HepG2 (cell line): Measurements from ENCODE around the gene RPTOR. TPM values are rescaled to one million over a fixed set of nuclear protein-coding genes. Genes with fewer than 3 reads are reported as not detected.

Experiments
- ATAC-seq: fragments of 200-7000 bp; cut with Tn5 transposase; 3 replicates; pipeline ENCODE4 v1.9.1; 2020; ENCODE audit warnings: mild to moderate bottlenecking, moderate library complexity
- BruUV-seq: library from RNA; stranded (reverse); fragments of 400-500 nt; replicated peaks from 2 replicates; lab custom pipeline; 2021; lab: Mats Ljungman, UMichigan
- CTCF ChIA-PET: fragments of 300-600 bp; formaldehyde crosslinking; extraction: SDS; loops from one replicate; lab custom pipeline; 2021; ENCODE audit warnings: low total read pairs, inconsistent platforms, low intra/inter-chr PET ratio; lab: Yijun Ruan, JAX
- POLR2A ChIA-PET: fragments of 350-600 bp; sonication (Branson Sonifier 250); formaldehyde crosslinking; loops from one replicate; lab custom pipeline; 2020; ENCODE audit warnings: antibody characterized with exemption, inconsistent platforms; lab: Yijun Ruan, JAX
- DNase-seq: peaks from one replicate; pipeline ENCODE4 v3.0.0-alpha.2; 2015; ENCODE audit warnings: low spot score
- FAIRE-seq: peaks from 3 replicates; lab custom pipeline; 2011; peaks lifted over from hg19 to GRCh38; lab: Jason Lieb, UNC
- H2AFZ ChIP-seq: one replicate; pipeline ENCODE4 v1.6.1; 2011; ENCODE audit warnings: low read length, inconsistent platforms
- H3K27ac ChIP-seq: fragments of 300-600 bp; 3 replicates; pipeline ENCODE4 v1.8.0; 2011; ENCODE audit warnings: mixed run types, mild to moderate bottlenecking, mixed read lengths, low read length, inconsistent platforms; ENCODE audit not compliant: insufficient read depth; ENCODE audit errors: extremely low read length
- H3K27me3 ChIP-seq, 2 experiments: fragments of 200-600 bp in 1 of 2; 2 replicates in 1 of 2; 3 replicates in 1 of 2; pipeline versions ENCODE4 v1.6.0 to v1.8.0; 2011; ENCODE audit warnings: low read length in 2 of 2, mild to moderate bottlenecking in 2 of 2, moderate library complexity in 2 of 2, inconsistent platforms in 1 of 2; ENCODE audit not compliant: insufficient read depth in 2 of 2, control insufficient read depth in 1 of 2
- H3K36me3 ChIP-seq, 2 experiments: fragments of 200-600 bp in 1 of 2; replicated peaks in 1 of 2; 2 replicates in 1 of 2; 3 replicates in 1 of 2; pipeline versions ENCODE4 v1.5.1 to v1.8.0; 2011; ENCODE audit warnings: low read length in 2 of 2, inconsistent platforms in 1 of 2; ENCODE audit not compliant: insufficient read depth in 2 of 2, control insufficient read depth in 1 of 2
- H3K4me1 ChIP-seq: 2 replicates; pipeline ENCODE4 v1.5.1; 2012; ENCODE audit warnings: low read length, inconsistent platforms; ENCODE audit not compliant: insufficient read depth
- H3K4me2 ChIP-seq: 2 replicates; pipeline ENCODE4 v1.6.0; 2011; ENCODE audit warnings: low read depth, low read length, inconsistent platforms
- H3K4me3 ChIP-seq, 3 experiments: fragments of 200-600 bp in 1 of 3; sonication (generic), shearing (Covaris generic) in 1 of 3; replicated peaks in 1 of 3; 2 replicates each; pipeline ENCODE4 v1.5.1; 2011 to 2016; ENCODE audit warnings: low read length in 3 of 3, inconsistent platforms in 2 of 3, low read depth in 2 of 3, mild to moderate bottlenecking in 2 of 3, control low read depth in 1 of 3, mixed read lengths in 1 of 3; ENCODE audit not compliant: insufficient read depth in 1 of 3
- H3K79me2 ChIP-seq: one replicate; pipeline ENCODE4 v1.6.1; 2011; ENCODE audit warnings: low read length, inconsistent platforms; ENCODE audit not compliant: insufficient read depth
- H3K9ac ChIP-seq: 2 replicates; pipeline ENCODE4 v1.6.0; 2011; ENCODE audit warnings: mild to moderate bottlenecking, low read depth, low read length, inconsistent platforms; ENCODE audit not compliant: insufficient read depth
- H3K9me3 ChIP-seq: 2 replicates; pipeline ENCODE4 v1.5.1; 2012; ENCODE audit warnings: mild to moderate bottlenecking, low read length
- H4K20me1 ChIP-seq: 2 replicates; pipeline ENCODE4 v1.6.0; 2011; ENCODE audit warnings: inconsistent platforms, mild to moderate bottlenecking, low read length, moderate library complexity; ENCODE audit not compliant: insufficient read depth
- AHR ChIP-seq: IDR thresholded peaks from 2 replicates; pipeline ENCODE4 v1.6.1; 2018; ENCODE audit warnings: missing genetic modification reagents, missing compliant biosample characterization
- ATF6 ChIP-seq: sonication (generic); formaldehyde crosslinking; conservative IDR thresholded peaks from 2 replicates; pipeline ENCODE4 v1.4.0; 2020; ENCODE audit warnings: missing genetic modification reagents
- CENPT ChIP-seq: sonication (generic); formaldehyde crosslinking; IDR thresholded peaks from 2 replicates; pipeline ENCODE4 v1.8.0; 2022; ENCODE audit warnings: low read depth, mild to moderate bottlenecking, moderate library complexity, missing genetic modification reagents
- GFI1 ChIP-seq: sonication (generic); formaldehyde crosslinking; IDR thresholded peaks from 2 replicates; pipeline ENCODE4 v1.5.0; 2020; ENCODE audit warnings: missing genetic modification reagents, mild to moderate bottlenecking, borderline replicate concordance
- HIC2 ChIP-seq: sonication (generic); formaldehyde crosslinking; IDR thresholded peaks from 2 replicates; pipeline ENCODE4 v1.9.0; 2022; ENCODE audit warnings: low read depth, missing genetic modification reagents
- HOXA3 ChIP-seq: sonication (generic); formaldehyde crosslinking; IDR thresholded peaks from 2 replicates; pipeline ENCODE4 v1.5.0; 2020; ENCODE audit warnings: missing genetic modification reagents
- NR3C1 ChIP-seq: sonication (generic); formaldehyde crosslinking; IDR thresholded peaks from 2 replicates; pipeline ENCODE4 v1.4.0; 2020; ENCODE audit warnings: missing genetic modification reagents
- RBFOX2 ChIP-seq: fragments of 200-400 bp; formaldehyde crosslinking; IDR thresholded peaks from 2 replicates; pipeline ENCODE4 v1.6.1; 2017; ENCODE audit warnings: low read depth, mild to moderate bottlenecking, low read length
- SRF ChIP-seq: IDR thresholded peaks from 2 replicates; pipeline ENCODE4 v1.6.1; 2011; ENCODE audit warnings: mild to moderate bottlenecking, low read depth, low read length, moderate library complexity
- SRSF4 ChIP-seq: fragments of 200-400 bp; formaldehyde crosslinking; IDR thresholded peaks from one replicate; pipeline ENCODE4 v1.6.1; 2018; ENCODE audit warnings: mild to moderate bottlenecking, low read depth, low read length, moderate library complexity; ENCODE audit not compliant: poor library complexity, severe bottlenecking
- ZBTB1 ChIP-seq: sonication (generic); formaldehyde crosslinking; IDR thresholded peaks from 2 replicates; pipeline ENCODE4 v1.4.0; 2020; ENCODE audit warnings: missing genetic modification reagents, borderline replicate concordance
- ZBTB7A ChIP-seq: sonication (generic); formaldehyde crosslinking; IDR thresholded peaks from 2 replicates; pipeline ENCODE4 v1.8.0; 2022; ENCODE audit warnings: mild to moderate bottlenecking, missing genetic modification reagents
- ZNF207 ChIP-seq: fragments of 450-650 bp; IDR thresholded peaks from 2 replicates; pipeline ENCODE4 v1.6.1; 2016; ENCODE audit warnings: antibody characterized with exemption, borderline replicate concordance
- ZNF264 ChIP-seq: sonication (generic); formaldehyde crosslinking; IDR thresholded peaks from 2 replicates; pipeline ENCODE4 v1.4.0; 2020; ENCODE audit warnings: missing genetic modification reagents
- ZNF451 ChIP-seq: sonication (generic); formaldehyde crosslinking; IDR thresholded peaks from 2 replicates; pipeline ENCODE4 v1.5.0; 2020; ENCODE audit warnings: mild to moderate bottlenecking, missing genetic modification reagents
- ZNF460 ChIP-seq: sonication (generic); formaldehyde crosslinking; IDR thresholded peaks from 2 replicates; pipeline ENCODE4 v1.5.1; 2020; ENCODE audit warnings: missing genetic modification reagents, mild to moderate bottlenecking, borderline replicate concordance
- ZNF547 ChIP-seq: sonication (generic); formaldehyde crosslinking; IDR thresholded peaks from 2 replicates; pipeline ENCODE4 v1.5.1; 2020; ENCODE audit warnings: mild to moderate bottlenecking, missing genetic modification reagents
- ZNF660 ChIP-seq: sonication (generic); formaldehyde crosslinking; IDR thresholded peaks from 2 replicates; pipeline ENCODE4 v1.5.1; 2020; ENCODE audit warnings: mild to moderate bottlenecking, low read depth, missing genetic modification reagents, borderline replicate concordance
- ZNF749 ChIP-seq: sonication (generic); formaldehyde crosslinking; IDR thresholded peaks from 2 replicates; pipeline ENCODE4 v1.8.0; 2022; ENCODE audit warnings: mild to moderate bottlenecking, missing genetic modification reagents, moderate library complexity, borderline replicate concordance
- ZNF777 ChIP-seq: sonication (generic); formaldehyde crosslinking; IDR thresholded peaks from 2 replicates; pipeline ENCODE4 v1.4.0; 2020; ENCODE audit warnings: missing genetic modification reagents
- ZNF83 ChIP-seq: sonication (generic); formaldehyde crosslinking; IDR thresholded peaks from 2 replicates; pipeline ENCODE4 v1.4.0; 2020; ENCODE audit warnings: missing genetic modification reagents, mild to moderate bottlenecking, borderline replicate concordance
- WGBS: methylation state at CpG from one replicate; pipeline ENCODE4 v1.1.6; 2017; ENCODE audit warnings: low lambda C conversion rate; 5-methylcytosine and 5-hydroxymethylcytosine counted together
- in situ Hi-C: cut with HindIII; loops from 2 replicates; pipeline ENCODE4 v1.10.0; 2017; ENCODE audit warnings: low pct_unique_long_range_greater_than_20kb; ENCODE audit not compliant: extremely low pct_ligation_motif_present
- intact Hi-C: fragments of 100-400 bp; cut with micrococcal nuclease; formaldehyde crosslinking; loops from one replicate; pipeline ENCODE4 v1.10.0; 2022; ENCODE audit not compliant: unreplicated experiment
- polyA plus RNA-seq, 8 experiments: library from polyadenylated mRNA; depleted of rRNA in 3 of 8; stranded (reverse) in 7 of 8; unstranded in 1 of 8; fragments of >200 nt; fragmentation: Illumina TruSeq in 4 of 8; extraction: Trizol in 4 of 8; gene quantifications; 2 replicates each; pipeline versions ENCODE4 v1.2.1 to v1.2.3, GENCODE V29; 2011 to 2016; ENCODE audit warnings: low read depth in 4 of 8, missing spikeins in 1 of 8, mixed read lengths in 1 of 8; ENCODE audit not compliant: insufficient read depth in 1 of 8
- total RNA-seq, 5 experiments: library from RNA; depleted of rRNA; stranded (reverse); fragments of >200 nt; fragmentation: Illumina TruSeq; extraction: Trizol; gene quantifications; 2 replicates each; pipeline ENCODE4 v1.2.3, GENCODE V29; 2016; ENCODE audit warnings: low read depth in 1 of 5
- TF ChIP-seq, protein P1 (sequence below): sonication (generic); formaldehyde crosslinking; IDR thresholded peaks from 2 replicates; pipeline ENCODE4 v1.8.1; 2023; ENCODE audit warnings: missing genetic modification reagents, mild to moderate bottlenecking, borderline replicate concordance

RPTOR gene
- total and polyA plus RNA-seq, 2 of the 13 experiments (the other 11 are each of a cell fraction or from before 2014, with no cell fraction given): 6.6 to 25.3 TPM

- TF ChIP-seq HIC2 (CRISPR knock-in tag) (no peak), ZBTB1 (CRISPR knock-in tag) (no peak), RBFOX2 (no peak), GFI1 (CRISPR knock-in tag) (no peak), ZNF83 (CRISPR knock-in tag) (no peak), ZNF207 (no peak), ZNF264 (no peak), ZNF749 (CRISPR knock-in tag) (no peak), ZNF660 (CRISPR knock-in tag) (no peak), NR3C1 (CRISPR knock-in tag) (no peak)
- TF ChIP-seq, protein P1, sequence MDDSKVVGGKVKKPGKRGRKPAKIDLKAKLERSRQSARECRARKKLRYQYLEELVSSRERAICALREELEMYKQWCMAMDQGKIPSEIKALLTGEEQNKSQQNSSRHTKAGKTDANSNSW (CRISPR knock-in tag): no peak
Measured at GRCh38 chr17:80849119-80849518, 304.5 kb downstream of the RPTOR start (continued).

- 97% methylated on average over 9 of the region's 9 CpGs for WGBS
- Histone ChIP-seq H3K9ac (no peak overlapping the region), H3K27me3 (no peaks in the 10 kb centered on the region), H2AFZ (no peak overlapping the region), H3K4me2 (no peak overlapping the region), H3K9me3 (no peaks in the 10 kb centered on the region), H4K20me1 (no peaks in the 10 kb centered on the region), H3K4me1 (no peaks in the 10 kb centered on the region)
- intact Hi-C loops: no loop called here
- no TSS peak for BruUV-seq
- FAIRE-seq: no peak
- in situ Hi-C loops: no loop called here
- POLR2A ChIA-PET: no interaction called here
- DNase-seq: no peak
- ATAC-seq: no peak
- TF ChIP-seq ZNF749 (CRISPR knock-in tag) (no peak), ZNF460 (CRISPR knock-in tag) (no peak), ZNF451 (CRISPR knock-in tag) (no peak), CENPT (CRISPR knock-in tag) (no peak), AHR (CRISPR knock-in tag) (no peak), ZNF547 (CRISPR knock-in tag) (no peak), ZBTB7A (CRISPR knock-in tag) (no peak), HOXA3 (CRISPR knock-in tag) (no peak), SRF (no peak), ZNF777 (CRISPR knock-in tag) (no peak), SRSF4 (no peak), ATF6 (CRISPR knock-in tag) (no peak)
- TF ChIP-seq, all 625 proteins: peak for 0
- H3K4me3 ChIP-seq: no peak overlapping the region
- peaks cover 20 to 49% of the 10 kb centered on the region in 2 experiments; a peak in 4 of 5 replicates for H3K36me3 ChIP-seq
- CTCF ChIA-PET: no interaction called here
- no peak overlapping the region for H3K27ac ChIP-seq
- H3K79me2 ChIP-seq: no peaks in the 10 kb centered on the region
Measured at GRCh38 chr17:80850109-80850508, 305.5 kb downstream of the RPTOR start.
